ENCODE results near the gene FRMD4A. TPM values are rescaled to one million over a fixed set of nuclear protein-coding genes. Genes with fewer than 3 reads are reported as not detected.

The FRMD4A gene
- total RNA-seq, 1 experiment from 2014 or later: 7.1 TPM

- BruUV-seq (replicated peaks): no TSS peak
- H3K4me2 ChIP-seq (ENCODE audit: low read length): no peak overlapping the region
- ChIA-PET CTCF (no interaction called here), POLR2A (ENCODE audit: unreplicated experiment) (no interaction called here)
- intact Hi-C loops (cut with micrococcal nuclease): no loop called here
- H3K36me3 ChIP-seq (ENCODE audit: low read depth, low read length): no peaks in the 10 kb centered on the region
- no peak overlapping the region for H3K4me3 ChIP-seq (ENCODE audit: low read length)
- H3K9me3 ChIP-seq (ENCODE audit: low read length): no peaks in the 10 kb centered on the region
- no peak overlapping the region for H3K27ac ChIP-seq (ENCODE audit: low read length)
- no peaks in the 10 kb centered on the region for H3F3A ChIP-seq (ENCODE audit: low read length, unreplicated experiment)
- no peak for ATAC-seq
- no peak for DNase-seq
- no peaks in the 10 kb centered on the region for H4K20me1 ChIP-seq (ENCODE audit: low read length)
- no peak overlapping the region for H3K9ac ChIP-seq (ENCODE audit: low read length)
- H3K4me1 ChIP-seq (ENCODE audit: insufficient read depth, low read length): peaks cover 9% of the 10 kb centered on the region
- no peaks in the 10 kb centered on the region for H3K79me2 ChIP-seq (ENCODE audit: low read length)
- no peaks in the 10 kb centered on the region for H3K27me3 ChIP-seq (ENCODE audit: low read length)
- TF ChIP-seq EZH2phosphoT487 (IDR thresholded peaks at IDR 0.05; ENCODE audit: borderline replicate concordance, low read length) (no peak), EZH2 (IDR thresholded peaks at IDR 0.05; ENCODE audit: low read length, unreplicated experiment) (no peak), CTCF (conservative IDR thresholded peaks at IDR 0.05; ENCODE audit: low read depth, low read length) (no peak)
- no peak overlapping the region for H2AFZ ChIP-seq (ENCODE audit: low read length)
- H3K9me2 ChIP-seq (replicated peaks; ENCODE audit: low read length): no peaks in the 10 kb centered on the region
These were observed 524.3 kb downstream of the FRMD4A start for GRCh38 chr10:13806419-13806818.

GRCh38 chr10:13803566-13804554, 526.9 kb downstream of the FRMD4A start:
- no peaks in the 10 kb centered on the region for H3F3A ChIP-seq (ENCODE audit: low read length, unreplicated experiment)
- no peaks in the 10 kb centered on the region for H4K20me1 ChIP-seq (ENCODE audit: low read length)
- ATAC-seq: peak; percentile 92
- H3K9me3 ChIP-seq (ENCODE audit: low read length): no peaks in the 10 kb centered on the region
- H3K9me2 ChIP-seq (replicated peaks; ENCODE audit: low read length): no peaks in the 10 kb centered on the region
- intact Hi-C loops (cut with micrococcal nuclease): no loop called here
- 0 out of 2 replicates have a peak overlapping the region, but pooled peaks have one; percentile 13 for H3K27ac ChIP-seq (ENCODE audit: low read length)
- H3K4me2 ChIP-seq (ENCODE audit: low read length): peak overlapping the region; percentile 39
- H3K4me3 ChIP-seq (ENCODE audit: low read length): no peak overlapping the region
- H3K27me3 ChIP-seq (ENCODE audit: low read length): no peaks in the 10 kb centered on the region
- peak; percentile 44 for DNase-seq
- TF ChIP-seq CTCF (conservative IDR thresholded peaks at IDR 0.05; ENCODE audit: low read depth, low read length) (no peak), EZH2 (IDR thresholded peaks at IDR 0.05; ENCODE audit: low read length, unreplicated experiment) (no peak), EZH2phosphoT487 (IDR thresholded peaks at IDR 0.05; ENCODE audit: borderline replicate concordance, low read length) (no peak)
- CTCF ChIA-PET: no interaction called here
- peaks cover 9% of the 10 kb centered on the region for H3K4me1 ChIP-seq (ENCODE audit: insufficient read depth, low read length)
- H2AFZ ChIP-seq (ENCODE audit: low read length): no peak overlapping the region; the same call in 1 of the 2 replicates
- BruUV-seq (replicated peaks): no TSS peak
- H3K36me3 ChIP-seq (ENCODE audit: low read depth, low read length): no peaks in the 10 kb centered on the region
- POLR2A ChIA-PET (ENCODE audit: unreplicated experiment): interaction anchor here (0.6 to 0.7 kb wide), 2 partner anchors 71 to 203 kb away, joined by 4 read pairs; no protein-coding TSS in a partner anchor
- no peak overlapping the region for H3K9ac ChIP-seq (ENCODE audit: low read length)
- H3K79me2 ChIP-seq (ENCODE audit: low read length): no peaks in the 10 kb centered on the region

GRCh38 chr10:13801907-13802288, 528.8 kb downstream of the FRMD4A start:
- POLR2A ChIA-PET (ENCODE audit: unreplicated experiment): no interaction called here
- H2AFZ ChIP-seq (ENCODE audit: low read length): no peak overlapping the region
- H3K79me2 ChIP-seq (ENCODE audit: low read length): no peaks in the 10 kb centered on the region
- CTCF ChIA-PET: no interaction called here
- no peak for DNase-seq
- no peaks in the 10 kb centered on the region for H4K20me1 ChIP-seq (ENCODE audit: low read length)
- no peak overlapping the region for H3K4me3 ChIP-seq (ENCODE audit: low read length)
- H3F3A ChIP-seq (ENCODE audit: low read length, unreplicated experiment): no peaks in the 10 kb centered on the region
- no TSS peak for BruUV-seq (replicated peaks)
- no peaks in the 10 kb centered on the region for H3K9me3 ChIP-seq (ENCODE audit: low read length)
- intact Hi-C loops (cut with micrococcal nuclease): no loop called here
- H3K9ac ChIP-seq (ENCODE audit: low read length): no peak overlapping the region
- H3K36me3 ChIP-seq (ENCODE audit: low read depth, low read length): no peaks in the 10 kb centered on the region
- H3K27me3 ChIP-seq (ENCODE audit: low read length): no peaks in the 10 kb centered on the region
- no peak for ATAC-seq
- peaks cover 9% of the 10 kb centered on the region for H3K4me1 ChIP-seq (ENCODE audit: insufficient read depth, low read length)
- H3K4me2 ChIP-seq (ENCODE audit: low read length): no peak overlapping the region
- no peak overlapping the region for H3K27ac ChIP-seq (ENCODE audit: low read length)
- no peaks in the 10 kb centered on the region for H3K9me2 ChIP-seq (replicated peaks; ENCODE audit: low read length)
- TF ChIP-seq EZH2 (IDR thresholded peaks at IDR 0.05; ENCODE audit: low read length, unreplicated experiment): no peak
- no peak for TF ChIP-seq EZH2phosphoT487 (IDR thresholded peaks at IDR 0.05; ENCODE audit: borderline replicate concordance, low read length)
- no peak for TF ChIP-seq CTCF (conservative IDR thresholded peaks at IDR 0.05; ENCODE audit: low read depth, low read length)
